NCI-H510A treated with DMSO at 0.1 percent for 48 hours (cell line): ENCODE measurements around the gene CCDC87.

Source experiments
- DNase-seq: peaks from one replicate; lab custom pipeline; 2025; lab: John Stamatoyannopoulos, UW

The CCDC87 gene

DNA sequence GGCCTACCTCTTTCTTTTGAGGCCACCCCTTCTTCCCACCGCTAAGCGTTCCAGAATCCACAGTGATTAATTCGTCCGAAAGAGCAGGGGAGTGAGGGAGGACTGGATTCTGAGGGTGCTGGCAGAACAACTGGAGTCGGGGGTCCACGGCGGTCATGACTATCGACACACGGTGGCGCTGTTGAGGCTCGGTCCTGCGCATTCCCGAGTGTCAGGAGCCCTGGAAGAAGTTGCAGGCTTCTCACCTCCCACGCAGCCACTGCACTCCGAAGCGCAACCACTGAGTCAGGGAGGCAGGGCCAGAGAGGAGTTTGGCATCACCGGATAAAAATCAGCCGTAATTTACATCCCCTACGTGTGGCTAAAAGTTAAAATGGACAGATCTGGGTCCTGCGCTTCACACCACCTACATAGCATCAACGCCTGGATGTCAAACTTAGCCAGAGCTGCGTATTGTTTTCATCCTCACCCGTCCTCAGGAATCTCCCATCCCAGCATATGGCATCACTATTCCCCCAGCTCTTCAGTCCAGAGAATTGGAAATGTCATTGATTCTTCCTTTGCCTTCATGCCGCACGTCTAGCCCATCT lies 13.8 kb downstream of the CCDC87 start:
- DNase-seq, result peak; percentile 23

DNA sequence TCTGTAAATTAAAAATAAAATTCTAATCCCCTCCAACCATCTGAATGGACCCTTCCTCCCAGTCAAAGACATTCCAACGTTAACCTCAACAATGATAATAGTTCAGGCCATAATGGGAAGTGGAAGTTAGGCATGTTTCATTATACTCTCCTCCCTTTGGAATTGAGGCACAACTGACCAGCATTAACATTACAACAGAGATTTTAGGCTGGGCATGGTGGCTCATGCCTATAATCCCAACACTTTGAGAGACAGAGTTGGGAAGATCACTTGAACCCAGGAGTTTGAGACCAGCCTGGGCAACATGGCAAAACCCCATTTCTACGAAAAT lies 22.0 kb downstream of the CCDC87 start:
- DNase-seq, result no peak

DNA sequence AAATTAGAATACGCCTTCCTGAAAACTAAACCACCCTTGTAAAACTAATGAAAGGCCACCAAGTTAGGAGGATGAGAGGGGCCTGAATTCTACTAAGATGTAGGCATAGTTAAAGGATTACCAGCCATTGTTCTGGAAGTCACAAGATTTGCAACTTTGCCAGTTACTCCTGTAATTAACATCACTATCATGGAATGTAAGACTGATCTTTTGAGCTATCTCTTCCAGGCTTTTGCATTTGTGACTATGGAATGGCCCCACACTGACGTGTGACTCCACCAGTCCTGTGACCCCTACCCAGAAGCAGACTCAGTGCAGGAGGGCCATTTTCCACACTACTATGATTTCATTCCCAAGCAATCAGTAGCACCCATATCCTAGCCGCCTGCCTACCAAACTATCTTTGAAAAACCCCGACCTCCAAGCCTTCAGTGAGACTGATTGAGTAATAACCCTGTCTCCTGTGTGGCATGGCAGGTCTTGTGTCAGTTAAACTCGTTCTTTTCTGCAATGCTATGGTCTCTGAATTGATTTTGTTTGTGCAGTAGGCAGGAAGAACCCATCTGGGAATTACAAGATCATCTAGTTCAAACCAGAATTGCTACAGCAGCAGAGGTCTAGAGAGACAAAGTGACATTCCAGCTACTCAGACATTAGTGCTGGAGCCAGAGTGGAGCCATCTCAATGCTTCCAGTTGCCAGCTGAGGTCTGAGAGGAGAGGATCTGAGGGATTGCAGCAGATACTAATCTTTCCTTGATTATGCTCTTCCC lies 22.6 kb downstream of the CCDC87 start:
- no peak for DNase-seq

DNA sequence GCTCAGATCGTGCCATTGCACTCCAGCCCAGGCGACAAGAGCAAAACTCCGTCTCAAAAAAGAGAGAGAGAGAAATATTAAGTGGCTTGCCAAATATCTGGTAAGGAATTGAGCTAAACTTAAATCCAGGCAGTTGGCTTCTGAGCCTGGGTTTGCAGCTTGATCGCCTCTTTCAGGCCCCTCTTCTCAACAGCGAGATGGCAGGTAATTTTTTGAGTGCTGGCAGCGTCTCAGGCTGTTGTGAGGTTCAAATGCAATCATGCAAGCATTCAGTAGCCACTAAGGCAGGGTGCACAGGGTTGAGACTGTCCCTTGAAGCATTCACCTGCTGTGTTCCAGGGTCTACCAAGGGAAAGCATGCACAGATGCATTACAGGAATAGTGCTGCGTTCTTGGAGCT lies 23.8 kb downstream of the CCDC87 start:
- no peak for DNase-seq

DNA sequence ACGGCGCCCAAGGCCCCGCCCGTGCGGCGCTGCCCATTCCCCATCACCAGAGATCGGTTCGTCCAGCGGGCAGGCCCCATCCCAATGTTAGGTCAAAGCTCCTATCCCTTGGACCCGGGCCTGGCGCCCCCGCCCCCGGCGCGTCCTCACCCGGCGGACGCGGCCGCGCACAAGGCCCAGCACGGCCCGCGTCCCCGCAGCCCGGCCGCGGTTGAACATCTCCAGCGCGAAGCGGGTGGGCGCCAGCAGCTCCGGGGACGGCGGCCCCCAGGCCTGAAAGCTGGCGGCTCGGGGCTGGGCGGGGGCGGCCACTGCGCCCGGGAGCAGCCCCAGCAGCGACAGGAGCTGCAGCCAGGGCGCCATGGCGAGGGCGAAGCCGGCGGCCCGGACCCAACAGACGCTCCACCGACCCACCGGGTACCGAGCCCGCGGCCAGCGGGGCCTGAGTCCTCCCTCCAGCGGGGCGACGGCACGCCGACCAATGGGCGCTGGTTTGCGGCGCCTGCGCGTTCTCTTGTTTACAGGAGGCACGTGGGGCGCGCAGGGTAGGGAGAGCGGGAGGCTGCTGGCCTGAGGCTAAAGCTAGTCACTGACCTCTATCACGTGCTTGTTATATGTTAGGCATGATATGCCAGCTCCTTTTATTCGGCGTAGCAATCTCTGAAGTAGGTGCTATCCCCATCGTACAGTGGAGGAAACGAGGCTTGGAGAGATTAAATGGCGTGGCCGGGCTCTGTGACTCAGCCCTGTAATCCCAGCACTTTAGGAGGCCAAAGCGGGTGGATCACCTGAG lies 24.5 kb downstream of the CCDC87 start, which contains the start of gene CTSF:
Gene CTSF (minus strand): TSS at position 483 of the 793 bp plus-strand sequence. CDS start 120 bp downstream, at position 363.
- DNase-seq, result peak; percentile 76

DNA sequence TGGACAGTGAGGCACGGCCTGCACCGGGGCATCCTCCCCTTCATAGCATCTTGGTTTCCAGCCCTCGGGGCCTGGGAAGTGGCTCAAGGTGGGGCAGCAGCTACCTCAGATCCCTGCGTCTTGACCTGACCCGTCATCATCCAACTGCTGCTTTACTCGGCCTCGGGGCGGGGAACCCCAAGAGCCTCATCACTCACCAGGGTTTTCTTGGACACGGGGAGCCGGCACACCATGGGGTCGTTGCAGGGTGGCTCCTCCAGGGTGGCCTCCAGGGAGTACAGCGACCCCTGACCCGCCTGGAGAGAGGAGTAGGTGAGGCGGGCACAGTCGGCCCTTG lies 25.1 kb downstream of the CCDC87 start:
- no peak for DNase-seq

DNA sequence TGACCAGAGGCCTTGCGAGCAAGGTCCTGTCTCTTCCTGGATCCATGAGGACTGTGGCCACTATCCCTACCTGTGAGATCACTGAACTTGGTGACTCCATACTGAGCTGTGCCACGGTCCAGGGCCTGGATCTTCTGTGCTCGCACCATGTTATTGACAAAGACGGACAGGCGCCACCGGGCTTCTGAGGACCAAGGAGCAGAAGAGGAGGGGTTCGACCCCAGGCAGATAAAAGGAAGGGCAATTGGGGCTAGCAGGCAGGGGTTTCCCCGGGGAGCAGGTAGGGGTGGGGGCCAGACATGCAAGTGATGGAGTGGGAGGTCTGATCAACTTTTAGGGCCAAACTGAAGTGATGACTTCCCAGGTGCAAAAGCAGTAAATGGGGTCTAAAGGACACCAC lies 26.6 kb downstream of the CCDC87 start:
- DNase-seq, result no peak

DNA sequence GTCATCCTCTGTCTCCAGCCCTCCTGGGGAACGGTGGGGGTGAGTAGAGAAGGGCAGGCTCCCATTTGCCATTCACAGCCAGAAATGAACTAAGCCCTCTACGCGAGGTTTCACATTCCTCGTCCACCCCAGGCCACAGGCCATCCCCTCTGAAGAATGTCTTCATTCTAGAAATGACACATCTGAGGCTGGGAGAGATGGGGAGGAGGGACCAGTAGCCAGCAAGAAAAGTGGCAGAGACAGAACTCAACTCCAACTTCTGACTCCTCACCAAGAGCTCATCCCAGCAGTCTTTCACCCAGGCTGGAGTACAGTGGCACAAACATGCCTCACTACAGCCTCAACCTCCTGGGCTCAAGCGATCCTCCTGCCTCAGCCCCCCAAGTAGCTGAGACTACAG lies 27.9 kb downstream of the CCDC87 start:
- no peak for DNase-seq

DNA sequence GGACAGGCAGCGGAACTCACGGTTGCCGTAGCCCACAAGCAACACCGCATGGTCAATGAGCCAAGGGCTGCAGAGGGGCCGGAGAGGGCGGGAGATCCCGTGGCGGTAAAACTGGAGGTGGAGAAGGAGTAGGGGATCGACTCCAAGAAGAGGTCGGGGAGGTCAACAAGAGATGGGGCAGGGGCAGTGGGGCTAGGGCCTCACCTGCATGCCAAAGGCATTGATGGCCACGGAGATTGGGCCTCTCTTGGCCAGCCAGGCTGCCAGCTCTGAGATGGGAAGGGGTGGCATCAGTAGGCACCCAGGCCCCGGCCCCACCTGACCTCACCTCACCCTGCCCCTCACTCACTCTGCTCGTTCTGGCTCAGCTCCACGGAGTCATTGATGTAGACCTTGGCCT lies 28.3 kb downstream of the CCDC87 start:
- no peak for DNase-seq

DNA sequence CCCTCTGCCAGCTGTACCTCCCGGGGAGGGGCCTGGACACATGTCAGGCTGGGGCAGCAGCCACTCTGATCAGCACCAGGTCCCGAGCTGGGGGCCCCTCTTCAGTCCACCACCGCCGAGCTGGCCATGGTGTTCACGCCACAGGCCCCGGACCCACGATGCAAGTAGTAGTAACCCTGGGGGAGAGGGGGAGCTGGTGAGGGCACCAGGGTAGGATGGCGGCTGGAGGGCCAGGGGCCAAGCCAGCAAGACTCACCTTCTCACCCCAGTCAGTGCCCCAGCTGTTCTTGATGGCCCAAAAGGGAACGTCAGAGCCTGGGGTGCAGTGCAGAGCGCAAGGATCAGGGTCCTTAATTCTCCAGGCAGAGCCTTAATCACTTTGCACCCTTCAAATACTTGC lies 29.0 kb downstream of the CCDC87 start:
- DNase-seq, result no peak

DNA sequence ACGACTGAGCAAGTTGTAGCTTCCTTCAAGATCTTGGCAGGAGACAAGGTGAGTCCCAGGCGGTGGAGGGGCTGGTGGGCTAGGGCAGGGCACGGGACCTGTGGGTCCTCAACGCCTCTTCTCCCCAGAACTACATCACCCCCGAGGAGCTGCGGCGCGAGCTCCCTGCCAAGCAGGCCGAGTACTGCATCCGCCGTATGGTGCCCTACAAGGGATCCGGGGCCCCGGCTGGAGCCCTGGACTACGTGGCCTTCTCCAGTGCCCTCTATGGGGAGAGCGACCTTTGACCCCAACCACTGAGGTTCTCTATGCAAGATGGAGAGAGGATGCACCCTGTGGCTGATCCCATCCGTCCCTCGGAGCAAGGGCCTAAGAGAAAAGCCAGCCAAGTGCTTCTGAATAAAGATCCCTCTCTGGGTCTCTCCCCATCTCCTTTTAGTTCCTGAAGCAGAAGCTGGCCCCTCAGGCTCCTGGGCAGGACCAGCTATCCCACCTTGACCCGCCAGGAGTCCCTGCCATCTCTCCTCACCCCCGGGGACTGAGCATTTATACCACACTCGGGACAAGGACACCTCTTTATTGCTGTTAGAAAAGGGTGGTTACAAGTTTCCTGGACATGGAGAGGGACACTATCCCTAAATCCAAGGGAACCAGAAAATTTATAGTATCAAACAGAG lies 29.8 kb downstream of the CCDC87 start:
- DNase-seq, result no peak

DNA sequence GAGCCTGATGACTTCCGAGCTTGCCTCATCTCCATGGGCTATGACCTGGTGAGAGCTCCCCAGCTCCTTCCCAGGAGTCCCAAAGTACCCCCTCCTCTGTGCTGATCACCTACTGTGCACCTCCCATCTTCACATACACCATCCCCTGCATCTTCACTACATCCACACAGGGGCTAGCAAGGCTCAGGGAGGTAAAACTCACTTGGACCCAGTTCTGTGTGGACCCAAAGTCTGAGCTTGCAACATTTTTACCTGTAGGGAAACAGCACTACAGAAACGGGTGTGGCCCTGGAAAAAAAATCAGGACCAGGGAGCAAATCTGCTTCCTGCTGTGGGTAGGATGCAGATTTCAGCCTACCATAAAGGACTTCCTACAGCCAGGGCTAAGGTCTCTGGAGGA lies 30.6 kb downstream of the CCDC87 start:
- DNase-seq, result no peak

DNA sequence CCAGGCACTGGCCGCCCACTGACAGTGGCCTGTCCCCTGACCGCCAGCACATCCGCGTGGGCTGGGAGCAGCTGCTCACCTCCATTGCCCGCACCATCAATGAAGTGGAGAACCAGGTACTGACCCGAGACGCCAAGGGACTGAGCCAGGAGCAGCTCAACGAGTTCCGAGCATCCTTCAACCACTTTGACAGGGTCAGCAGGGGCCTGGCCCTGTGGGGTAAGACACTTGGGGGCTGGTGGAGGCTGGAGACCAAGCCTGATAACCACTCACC lies 31.0 kb downstream of the CCDC87 start:
- no peak for DNase-seq

DNA sequence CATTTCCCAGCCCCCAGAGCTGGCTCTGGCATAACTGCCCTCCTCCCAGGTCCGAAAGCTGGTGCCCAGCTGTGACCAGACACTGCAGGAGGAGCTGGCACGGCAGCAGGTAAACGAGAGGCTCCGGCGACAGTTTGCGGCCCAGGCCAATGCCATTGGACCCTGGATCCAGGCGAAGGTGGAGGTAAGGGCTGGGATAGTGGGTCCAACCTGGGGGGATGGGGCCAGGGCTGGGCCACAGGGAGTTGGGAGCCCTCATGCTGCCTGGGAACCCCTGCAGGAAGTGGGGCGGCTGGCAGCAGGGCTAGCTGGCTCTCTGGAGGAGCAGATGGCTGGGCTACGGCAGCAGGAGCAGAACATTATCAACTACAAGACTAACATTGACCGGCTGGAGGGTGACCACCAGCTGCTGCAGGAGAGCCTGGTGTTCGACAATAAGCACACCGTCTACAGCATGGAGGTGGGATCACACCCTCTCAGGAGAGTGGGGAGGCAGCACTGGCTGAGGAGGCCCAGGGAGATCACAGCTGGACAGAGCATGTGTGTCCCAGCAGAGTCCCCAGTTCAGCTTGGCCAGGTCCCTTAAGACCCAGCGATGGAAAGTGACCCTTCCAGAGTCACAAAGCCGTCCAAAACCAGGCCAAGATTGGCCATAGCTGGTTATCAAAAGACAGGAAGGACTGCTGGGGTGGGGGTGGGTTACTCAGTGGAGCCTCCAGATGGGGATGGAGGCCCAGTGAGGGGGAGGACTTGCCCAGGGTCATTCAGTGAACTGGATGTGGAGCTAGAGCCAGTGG lies 31.5 kb downstream of the CCDC87 start:
- DNase-seq, result no peak

DNA sequence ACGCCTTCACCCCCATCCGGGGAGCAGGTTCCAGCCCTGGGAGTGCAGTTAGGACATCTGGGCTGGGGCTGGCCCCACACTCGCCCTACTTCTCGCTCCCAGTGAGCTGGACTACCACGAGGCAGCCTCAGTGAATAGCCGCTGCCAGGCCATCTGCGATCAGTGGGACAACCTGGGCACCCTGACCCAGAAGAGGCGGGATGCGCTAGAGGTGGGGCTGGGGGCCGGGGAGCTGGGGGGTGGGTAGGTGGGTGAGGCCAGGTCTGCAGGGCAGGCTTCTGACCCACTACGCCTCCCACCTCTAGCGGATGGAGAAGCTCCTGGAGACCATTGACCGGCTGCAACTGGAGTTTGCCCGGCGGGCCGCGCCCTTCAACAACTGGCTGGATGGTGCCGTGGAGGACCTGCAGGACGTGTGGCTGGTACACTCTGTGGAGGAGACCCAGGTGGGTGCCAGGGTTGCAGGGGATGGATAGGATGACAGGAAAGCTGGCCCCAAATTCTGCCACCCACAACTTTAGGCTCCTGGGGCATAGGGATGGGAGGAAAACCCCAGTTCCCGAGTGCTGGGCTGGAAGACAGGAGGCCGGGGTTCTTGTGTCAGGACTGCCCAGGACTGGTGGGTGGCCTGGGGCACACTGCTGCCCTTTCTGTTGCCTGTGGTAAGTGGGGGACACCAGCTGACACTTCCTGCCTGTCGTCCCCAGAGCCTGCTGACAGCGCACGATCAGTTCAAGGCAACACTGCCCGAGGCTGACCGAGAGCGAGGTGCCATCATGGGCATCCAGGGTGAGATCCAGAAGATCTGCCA lies 32.8 kb downstream of the CCDC87 start:
- no peak for DNase-seq

DNA sequence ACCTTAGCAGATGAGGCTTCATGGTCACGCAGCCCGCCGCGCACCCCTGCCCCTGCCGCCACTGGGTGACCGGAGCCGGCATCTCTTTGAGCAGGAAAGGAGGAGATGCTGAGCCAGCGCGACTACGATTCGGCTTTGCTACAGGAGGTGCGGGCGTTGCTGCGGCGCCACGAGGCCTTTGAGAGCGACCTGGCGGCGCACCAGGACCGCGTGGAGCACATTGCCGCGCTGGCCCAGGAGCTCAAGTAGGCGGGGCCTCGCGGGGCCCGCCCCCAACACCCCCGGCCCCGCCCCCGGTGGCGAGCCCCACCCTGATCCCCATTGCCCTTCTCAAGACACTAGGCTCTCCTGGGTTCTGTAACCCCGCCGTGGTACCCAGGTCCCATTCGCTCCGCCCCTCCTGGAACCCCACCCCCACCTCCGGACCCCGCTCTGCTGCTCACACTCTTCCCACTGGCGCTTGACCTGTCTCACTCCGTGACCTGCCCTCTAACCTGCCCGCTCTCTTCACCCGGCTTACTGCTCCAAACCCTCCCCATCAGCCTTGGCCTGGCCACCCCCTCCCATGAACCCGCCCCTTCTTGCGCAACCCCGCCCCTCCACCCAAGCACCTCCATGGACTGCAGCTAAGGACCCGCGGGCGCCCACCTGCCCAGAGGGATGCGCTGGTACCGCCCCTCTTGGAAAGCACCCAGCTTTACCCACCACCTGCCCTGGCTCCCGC lies 33.6 kb downstream of the CCDC87 start:
- DNase-seq, result no peak

DNA sequence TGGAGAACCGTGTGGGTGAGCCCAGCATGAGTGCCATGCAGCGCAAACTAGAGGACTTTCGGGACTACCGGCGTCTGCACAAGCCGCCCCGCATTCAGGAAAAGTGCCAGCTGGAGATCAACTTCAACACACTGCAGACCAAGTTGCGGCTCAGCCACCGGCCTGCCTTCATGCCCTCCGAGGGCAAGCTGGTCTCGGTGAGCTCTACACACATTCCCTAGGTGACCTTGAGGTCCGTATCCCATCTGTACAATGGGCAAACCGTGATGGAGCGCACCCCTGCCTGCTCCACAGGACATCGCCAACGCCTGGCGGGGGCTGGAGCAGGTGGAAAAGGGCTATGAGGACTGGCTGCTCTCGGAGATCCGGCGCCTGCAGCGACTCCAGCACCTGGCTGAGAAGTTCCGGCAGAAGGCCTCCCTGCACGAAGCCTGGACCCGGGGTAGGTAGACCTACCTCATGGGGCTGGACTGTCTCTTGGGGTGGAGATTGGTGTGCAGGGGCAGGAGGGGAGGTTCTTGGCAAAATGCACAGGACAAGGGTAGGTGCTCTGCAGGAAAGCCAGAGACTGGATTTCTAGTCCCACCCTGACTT lies 35.0 kb downstream of the CCDC87 start:
- no peak for DNase-seq

DNA sequence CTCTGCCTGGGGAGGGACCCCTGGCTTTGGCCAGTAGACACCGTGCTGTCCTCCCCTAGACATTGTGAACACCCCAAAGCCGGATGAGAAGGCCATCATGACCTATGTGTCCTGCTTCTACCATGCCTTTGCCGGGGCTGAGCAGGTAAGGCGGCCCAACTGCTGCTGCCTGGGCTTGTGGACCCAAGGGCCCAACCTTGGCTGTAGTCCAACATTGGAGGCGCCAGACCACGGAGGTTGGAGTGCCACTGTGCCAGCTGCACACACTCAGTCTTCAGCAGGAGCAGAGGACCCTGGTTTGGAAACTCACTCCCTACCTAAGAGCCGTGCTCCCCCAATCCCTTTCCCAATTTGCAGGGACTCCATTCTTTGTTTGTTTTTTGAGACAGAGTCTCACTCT lies 36.8 kb downstream of the CCDC87 start:
- peak; percentile 86 for DNase-seq

DNA sequence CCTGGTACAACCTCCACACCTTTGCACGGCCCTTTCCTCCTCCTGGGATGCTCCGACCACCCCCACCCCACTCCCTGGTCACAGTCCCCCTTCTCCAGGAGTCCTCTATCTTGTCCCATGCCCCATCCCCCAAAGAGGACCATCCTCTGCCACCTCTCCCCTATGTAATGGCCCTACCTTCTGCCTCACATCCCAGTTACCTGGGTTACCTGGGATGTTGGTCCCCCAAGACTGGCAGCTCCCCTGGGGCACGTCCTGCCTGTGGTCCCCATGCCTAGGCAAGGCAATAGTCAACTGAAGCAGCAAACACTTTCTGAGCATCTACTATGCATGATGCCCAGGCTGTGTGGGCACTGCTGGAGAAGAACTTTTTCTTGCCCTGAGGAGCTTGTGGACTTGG lies 37.4 kb downstream of the CCDC87 start:
- no peak for DNase-seq

DNA sequence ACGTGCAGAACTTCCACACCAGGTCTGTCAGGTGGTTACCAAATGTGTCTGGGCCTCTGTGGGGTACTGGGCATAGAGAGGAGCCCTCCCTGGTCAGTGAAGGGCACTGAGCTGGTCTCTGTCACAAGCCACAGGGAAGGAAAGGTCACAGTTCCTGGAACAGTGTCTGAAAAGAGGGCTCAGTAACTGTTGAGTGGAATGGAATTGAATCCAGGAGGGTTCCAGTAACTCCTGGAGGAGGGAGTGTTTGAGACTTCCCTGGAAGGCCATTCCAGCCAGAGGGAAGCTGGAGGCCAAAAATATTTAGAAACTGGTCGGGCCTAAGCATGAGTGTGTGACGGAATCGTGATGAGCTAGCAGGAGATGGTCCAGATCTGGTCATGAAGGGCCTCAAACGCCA lies 38.3 kb downstream of the CCDC87 start:
- no peak for DNase-seq
